Mucosa of rectum (tissue), 2 donors: Measurements from ENCODE around the gene COQ8A.
"Not testable (repeated sequence)": the region's sequence is repeated elsewhere in the genome, so short reads cannot be mapped to it uniquely, and the experiment has no call there.

Source experiments
- H3K27ac ChIP-seq, 2 donors: one replicate each; pipeline ENCODE4 v1.7.0; 2013; ENCODE audit warnings: inconsistent platforms in 2 of 2, low read depth in 2 of 2, low read length in 2 of 2
- H3K27me3 ChIP-seq, 2 donors: one replicate each; pipeline ENCODE4 v1.7.0; 2013; ENCODE audit warnings: low read length in 2 of 2; ENCODE audit not compliant: control insufficient read depth in 2 of 2, insufficient read depth in 2 of 2
- H3K36me3 ChIP-seq, 2 donors: one replicate each; pipeline ENCODE4 v1.7.0; 2013; ENCODE audit warnings: low read length in 2 of 2; ENCODE audit not compliant: control insufficient read depth in 2 of 2, insufficient read depth in 2 of 2
- H3K4me1 ChIP-seq, 2 donors: one replicate each; pipeline ENCODE4 v1.7.0; 2013; ENCODE audit warnings: low read length in 2 of 2, mild to moderate bottlenecking in 1 of 2; ENCODE audit not compliant: control insufficient read depth in 2 of 2, insufficient read depth in 2 of 2
- H3K4me3 ChIP-seq, 2 donors: one replicate each; pipeline ENCODE4 v1.7.0; 2013; ENCODE audit warnings: low read length in 2 of 2
- H3K9ac ChIP-seq, 2 donors: one replicate each; pipeline ENCODE4 v1.7.0; 2013; ENCODE audit warnings: low read length in 2 of 2, low read depth in 1 of 2, mild to moderate bottlenecking in 1 of 2
- H3K9me3 ChIP-seq, 2 donors: one replicate each; pipeline ENCODE4 v1.7.0; 2013; ENCODE audit warnings: low read length in 2 of 2; ENCODE audit not compliant: control insufficient read depth in 2 of 2
- donor health status: healthy.
- donor health status: Normal muscosa, but diverticular disease.

Gene COQ8A

GRCh38 chr1:226950316-226950715 is 10.2 kb downstream of the COQ8A start:
- Histone ChIP-seq H3K4me1 (peaks cover 10 to 17% of the 10 kb centered on the region in 2 donors), H3K27ac (no peak overlapping the region), H3K36me3 (peaks cover 0 to 6% of the 10 kb centered on the region in 2 donors), H3K9me3 (no peaks in the 10 kb centered on the region), H3K27me3 (no peaks in the 10 kb centered on the region), H3K9ac (no peak overlapping the region), H3K4me3 (no peak overlapping the region)

- H3K9ac ChIP-seq: no peak overlapping the region
Observed at GRCh38 chr1:226950871-226951270, 10.8 kb downstream of the COQ8A start.

GRCh38 chr1:226951286-226952117 is 11.4 kb downstream of the COQ8A start:
- H3K4me3 ChIP-seq: no peak overlapping the region
- H3K9ac ChIP-seq: no peak overlapping the region
- H3K27ac ChIP-seq: no peak overlapping the region
- H3K9me3 ChIP-seq: no peaks in the 10 kb centered on the region
- H3K27me3 ChIP-seq: no peaks in the 10 kb centered on the region
- H3K36me3 ChIP-seq: peaks cover 0 to 6% of the 10 kb centered on the region in 2 donors
- peaks cover 0 to 6% of the 10 kb centered on the region in 2 donors for H3K4me1 ChIP-seq

More at GRCh38 chr1:226950871-226951270, 10.8 kb downstream of the COQ8A start:
- H3K4me3 ChIP-seq: no peak overlapping the region
- peaks cover 0 to 6% of the 10 kb centered on the region in 2 donors for H3K36me3 ChIP-seq
- no peak overlapping the region for H3K27ac ChIP-seq
- H3K27me3 ChIP-seq: no peaks in the 10 kb centered on the region
- peaks cover 6 to 12% of the 10 kb centered on the region in 2 donors for H3K4me1 ChIP-seq
- no peaks in the 10 kb centered on the region for H3K9me3 ChIP-seq

GRCh38 chr1:226952118-226952441 is 12.0 kb downstream of the COQ8A start:
- Histone ChIP-seq H3K27me3 (no peaks in the 10 kb centered on the region), H3K4me1 (peaks cover 0 to 1% of the 10 kb centered on the region in 2 donors), H3K9me3 (no peaks in the 10 kb centered on the region), H3K9ac (no peak overlapping the region), H3K4me3 (no peak overlapping the region), H3K27ac (no peak overlapping the region), H3K36me3 (peaks cover 0 to 6% of the 10 kb centered on the region in 2 donors)

GRCh38 chr1:226953175-226953800 is 13.2 kb downstream of the COQ8A start:
- Histone ChIP-seq H3K4me3 (no peak overlapping the region), H3K27me3 (no peaks in the 10 kb centered on the region), H3K9me3 (no peaks in the 10 kb centered on the region), H3K4me1 (no peaks in the 10 kb centered on the region), H3K36me3 (peaks cover 0 to 9% of the 10 kb centered on the region in 2 donors), H3K27ac (no peak overlapping the region), H3K9ac (no peak overlapping the region)

GRCh38 chr1:226954337-226954736 is 14.2 kb downstream of the COQ8A start:
- Histone ChIP-seq H3K9ac (no peak overlapping the region), H3K27ac (no peak overlapping the region), H3K27me3 (no peaks in the 10 kb centered on the region), H3K36me3 (peaks cover 0 to 10% of the 10 kb centered on the region in 2 donors), H3K4me1 (no peaks in the 10 kb centered on the region), H3K4me3 (no peak overlapping the region), H3K9me3 (no peaks in the 10 kb centered on the region)

GRCh38 chr1:226954777-226955176 is 14.7 kb downstream of the COQ8A start:
- Histone ChIP-seq H3K4me1 (no peaks in the 10 kb centered on the region), H3K9me3 (no peaks in the 10 kb centered on the region), H3K27me3 (no peaks in the 10 kb centered on the region), H3K36me3 (peaks cover 0 to 8% of the 10 kb centered on the region in 2 donors), H3K4me3 (no peak overlapping the region), H3K27ac (no peak overlapping the region), H3K9ac (no peak overlapping the region)

- H3K9me3 ChIP-seq, H3K27me3 ChIP-seq, H3K27ac ChIP-seq, H3K36me3 ChIP-seq, H3K9ac ChIP-seq, H3K4me1 ChIP-seq, H3K4me3 ChIP-seq: not testable (repeated sequence)
Observed at GRCh38 chr1:226955857-226956256, 15.8 kb downstream of the COQ8A start.

- H3K27me3 ChIP-seq: no peaks in the 10 kb centered on the region
- H3K36me3 ChIP-seq: peaks cover 0 to 12% of the 10 kb centered on the region in 2 donors
- no peak overlapping the region for H3K27ac ChIP-seq
- H3K9ac ChIP-seq: no peak overlapping the region
- H3K9me3 ChIP-seq: no peaks in the 10 kb centered on the region
- H3K4me1 ChIP-seq: no peaks in the 10 kb centered on the region
- no peak overlapping the region for H3K4me3 ChIP-seq
Observed at GRCh38 chr1:226956942-226957713, 17.0 kb downstream of the COQ8A start.

GRCh38 chr1:226957714-226958113 is 17.6 kb downstream of the COQ8A start:
- H3K9ac ChIP-seq: no peak overlapping the region
- H3K4me3 ChIP-seq: no peak overlapping the region
- no peaks in the 10 kb centered on the region for H3K4me1 ChIP-seq
- H3K36me3 ChIP-seq: peaks cover 0 to 13% of the 10 kb centered on the region in 2 donors
- H3K9me3 ChIP-seq: no peaks in the 10 kb centered on the region
- H3K27ac ChIP-seq: no peak overlapping the region
- H3K27me3 ChIP-seq: no peaks in the 10 kb centered on the region
